ENCODE measurements around the gene PLBD2. TPM values are rescaled to one million over a fixed set of nuclear protein-coding genes. Genes with fewer than 3 reads are reported as not detected.

The PLBD2 gene
- total RNA-seq, 1 donor from 2014 or later, result 55.1 TPM

- TF ChIP-seq, protein P1, sequence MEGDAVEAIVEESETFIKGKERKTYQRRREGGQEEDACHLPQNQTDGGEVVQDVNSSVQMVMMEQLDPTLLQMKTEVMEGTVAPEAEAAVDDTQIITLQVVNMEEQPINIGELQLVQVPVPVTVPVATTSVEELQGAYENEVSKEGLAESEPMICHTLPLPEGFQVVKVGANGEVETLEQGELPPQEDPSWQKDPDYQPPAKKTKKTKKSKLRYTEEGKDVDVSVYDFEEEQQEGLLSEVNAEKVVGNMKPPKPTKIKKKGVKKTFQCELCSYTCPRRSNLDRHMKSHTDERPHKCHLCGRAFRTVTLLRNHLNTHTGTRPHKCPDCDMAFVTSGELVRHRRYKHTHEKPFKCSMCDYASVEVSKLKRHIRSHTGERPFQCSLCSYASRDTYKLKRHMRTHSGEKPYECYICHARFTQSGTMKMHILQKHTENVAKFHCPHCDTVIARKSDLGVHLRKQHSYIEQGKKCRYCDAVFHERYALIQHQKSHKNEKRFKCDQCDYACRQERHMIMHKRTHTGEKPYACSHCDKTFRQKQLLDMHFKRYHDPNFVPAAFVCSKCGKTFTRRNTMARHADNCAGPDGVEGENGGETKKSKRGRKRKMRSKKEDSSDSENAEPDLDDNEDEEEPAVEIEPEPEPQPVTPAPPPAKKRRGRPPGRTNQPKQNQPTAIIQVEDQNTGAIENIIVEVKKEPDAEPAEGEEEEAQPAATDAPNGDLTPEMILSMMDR (IDR thresholded peaks at IDR 0.05), result no peak
- H3K36me3 ChIP-seq, result no peaks in the 10 kb centered on the region
- no peak for DNase-seq (ENCODE audit: low spot score in 2 of 2)
- no peaks in the 10 kb centered on the region for H3K27me3 ChIP-seq
- H3K4me1 ChIP-seq, result no peaks in the 10 kb centered on the region
- no peak within 1 kb of the TSS for H3K4me3 ChIP-seq
- H3K27ac ChIP-seq, result no peak within 1 kb of the TSS
- intact Hi-C loops (cut with DNase I), result no loop called here
- H3K9me3 ChIP-seq, result no peaks in the 10 kb centered on the region
Measured at GRCh38 chr12:113403435-113404415, 45.3 kb downstream of the PLBD2 start, which contains the start of gene SDS. TSS of gene SDS (minus strand) at chr12:113403887. CDS start at chr12:113399708, 4,179 bp downstream.

DNA sequence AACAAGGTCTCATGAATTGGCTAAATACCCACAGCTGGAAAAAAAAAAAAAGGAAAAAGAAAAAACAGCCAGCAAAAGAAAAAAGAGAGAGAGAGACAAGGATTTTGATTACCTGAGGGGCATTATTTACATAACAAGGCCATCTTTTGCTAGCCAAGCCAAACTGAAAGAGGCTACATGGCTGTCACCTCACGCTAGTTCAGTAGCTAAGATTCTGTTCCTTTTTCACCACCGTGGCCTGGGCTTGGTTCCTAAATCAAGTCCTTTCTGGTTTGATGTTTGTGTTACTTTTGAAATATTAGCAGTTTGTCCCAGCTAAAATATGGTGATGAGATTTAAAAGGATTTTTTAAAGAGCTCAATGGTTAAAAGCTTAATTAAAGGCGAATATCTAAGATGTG lies 47.3 kb downstream of the PLBD2 start:
- no peaks in the 10 kb centered on the region for H3K9me3 ChIP-seq
- TF ChIP-seq, protein P1 (IDR thresholded peaks at IDR 0.05), result no peak
- no peak overlapping the region for H3K27ac ChIP-seq
- no peaks in the 10 kb centered on the region for H3K27me3 ChIP-seq
- intact Hi-C loops (cut with DNase I), result no loop called here
- DNase-seq (ENCODE audit: low spot score in 2 of 2), result no peak
- H3K4me3 ChIP-seq, result no peak overlapping the region
- no peaks in the 10 kb centered on the region for H3K4me1 ChIP-seq
- no peaks in the 10 kb centered on the region for H3K36me3 ChIP-seq

GRCh38 chr12:113407931-113408600 lies 49.7 kb downstream of the PLBD2 start:
- TF ChIP-seq, protein P1 (IDR thresholded peaks at IDR 0.05), result no peak
- no peaks in the 10 kb centered on the region for H3K4me1 ChIP-seq
- no peaks in the 10 kb centered on the region for H3K9me3 ChIP-seq
- H3K4me3 ChIP-seq, result no peak overlapping the region
- DNase-seq (ENCODE audit: low spot score in 2 of 2), result no peak
- no peak overlapping the region for H3K27ac ChIP-seq
- H3K27me3 ChIP-seq, result no peaks in the 10 kb centered on the region
- H3K36me3 ChIP-seq, result no peaks in the 10 kb centered on the region
- intact Hi-C loops (cut with DNase I), result no loop called here

GRCh38 chr12:113408756-113409298 lies 50.4 kb downstream of the PLBD2 start:
- Histone ChIP-seq H3K4me3 (no peak overlapping the region), H3K36me3 (no peaks in the 10 kb centered on the region), H3K27ac (no peak overlapping the region), H3K4me1 (no peaks in the 10 kb centered on the region), H3K27me3 (no peaks in the 10 kb centered on the region), H3K9me3 (no peaks in the 10 kb centered on the region)
- TF ChIP-seq, protein P1 (IDR thresholded peaks at IDR 0.05), result no peak
- DNase-seq (ENCODE audit: low spot score in 2 of 2), result no peak
- intact Hi-C loops (cut with DNase I), result no loop called here

DNA sequence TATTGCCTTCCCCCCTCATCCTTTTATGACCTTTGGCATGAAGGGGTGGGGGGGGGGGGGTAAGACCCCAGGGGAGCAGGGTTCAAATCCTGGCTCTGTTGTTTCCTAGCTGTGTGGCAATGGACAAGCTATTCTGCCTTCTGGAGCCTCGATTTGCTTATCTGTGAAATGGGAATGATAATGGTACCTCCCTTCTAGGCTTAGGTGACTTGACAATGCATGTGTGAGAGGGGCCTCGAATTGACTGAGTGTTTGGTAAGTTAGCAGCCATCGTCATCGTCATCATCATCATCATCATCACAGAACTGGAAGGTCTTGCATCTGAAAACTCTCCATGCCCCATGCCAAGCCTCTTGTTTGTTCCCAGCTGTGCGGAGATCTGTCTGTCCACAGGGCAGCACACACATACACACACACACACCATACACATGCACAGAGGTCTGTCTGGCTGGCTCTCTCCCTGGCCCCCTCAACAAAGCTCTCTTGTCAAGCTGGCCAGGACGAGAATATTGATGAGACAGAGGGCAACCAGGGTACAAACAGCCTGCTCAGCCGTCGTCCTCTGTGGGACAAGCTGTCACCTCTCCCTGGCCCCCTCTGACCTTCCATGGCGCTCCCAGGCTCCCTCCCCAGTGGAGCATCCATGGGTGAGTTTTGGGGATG lies 51.2 kb downstream of the PLBD2 start:
- intact Hi-C loops (cut with DNase I), result no loop called here
- Histone ChIP-seq H3K27ac (no peak overlapping the region), H3K4me3 (no peak overlapping the region), H3K27me3 (no peaks in the 10 kb centered on the region), H3K9me3 (no peaks in the 10 kb centered on the region), H3K36me3 (no peaks in the 10 kb centered on the region), H3K4me1 (no peaks in the 10 kb centered on the region)
- TF ChIP-seq, protein P1 (IDR thresholded peaks at IDR 0.05), result no peak
- DNase-seq (ENCODE audit: low spot score in 2 of 2), result no peak

Measured in ascending aorta (tissue), 2 donors.